HG02610 (cell line): Measurements from ENCODE around the gene PLA2G2F.

Experiments used
- ATAC-seq: cut with Tn5 transposase; IDR thresholded peaks from one replicate; pipeline ENCODE4 v1.9.1; 2021; ENCODE audit warnings: mild to moderate bottlenecking, moderate library complexity; ENCODE audit not compliant: unreplicated experiment

Gene PLA2G2F

GRCh38 chr1:20188455-20188817 lies 49.3 kb downstream of the PLA2G2F start:
- no peak for ATAC-seq

GRCh38 chr1:20189664-20190063 lies 50.5 kb downstream of the PLA2G2F start:
- no peak for ATAC-seq

DNA sequence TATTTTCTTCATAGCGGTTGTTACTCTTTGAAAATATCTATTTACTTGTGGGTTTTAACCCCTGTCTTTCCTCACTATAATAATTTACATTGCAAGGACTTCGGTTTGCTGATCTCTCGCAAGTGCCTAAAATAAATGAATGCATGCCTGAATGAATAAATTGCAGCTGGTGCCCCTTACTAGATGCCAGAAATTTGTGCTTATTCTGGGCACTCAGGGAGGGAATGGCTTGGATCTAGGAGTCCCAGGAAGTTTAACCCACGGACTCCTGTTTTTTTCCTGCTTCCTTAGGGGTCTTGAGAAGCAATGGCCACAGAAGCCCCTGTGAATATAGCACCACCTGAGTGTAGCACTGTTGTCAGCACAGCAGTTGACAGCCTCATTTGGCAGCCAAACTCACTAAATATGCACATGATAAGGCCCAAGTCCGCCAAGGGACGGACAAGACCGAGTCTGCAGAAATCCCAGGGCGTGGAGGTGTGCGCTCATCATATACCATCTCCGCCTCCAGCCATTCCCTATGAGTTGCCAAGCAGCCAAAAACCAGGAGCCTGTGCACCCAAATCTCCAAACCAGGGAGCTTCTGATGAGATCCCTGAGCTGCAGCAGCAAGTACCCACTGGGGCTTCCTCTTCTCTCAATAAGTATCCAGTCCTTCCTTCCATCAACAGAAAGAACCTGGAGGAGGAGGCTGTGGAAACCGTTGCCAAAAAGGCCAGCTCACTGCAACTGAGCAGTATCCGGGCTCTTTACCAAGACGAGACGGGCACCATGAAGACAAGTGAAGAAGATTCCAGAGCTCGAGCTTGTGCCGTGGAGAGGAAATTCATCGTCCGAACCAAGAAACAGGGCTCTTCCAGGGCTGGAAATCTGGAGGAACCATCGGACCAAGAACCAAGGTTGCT lies 51.4 kb downstream of the PLA2G2F start:
- ATAC-seq = no peak

GRCh38 chr1:20191266-20191825 lies 52.2 kb downstream of the PLA2G2F start:
- ATAC-seq = no peak

GRCh38 chr1:20192364-20192763 lies 53.2 kb downstream of the PLA2G2F start:
- ATAC-seq = no peak

- ATAC-seq = no peak
Measured at GRCh38 chr1:20192871-20193411, 53.8 kb downstream of the PLA2G2F start.

- no peak for ATAC-seq
Measured at GRCh38 chr1:20194224-20194623, 55.1 kb downstream of the PLA2G2F start.

- ATAC-seq = no peak
Measured at GRCh38 chr1:20194757-20195461, 55.8 kb downstream of the PLA2G2F start.

- no peak for ATAC-seq
Measured at GRCh38 chr1:20195462-20195780, 56.3 kb downstream of the PLA2G2F start.

DNA sequence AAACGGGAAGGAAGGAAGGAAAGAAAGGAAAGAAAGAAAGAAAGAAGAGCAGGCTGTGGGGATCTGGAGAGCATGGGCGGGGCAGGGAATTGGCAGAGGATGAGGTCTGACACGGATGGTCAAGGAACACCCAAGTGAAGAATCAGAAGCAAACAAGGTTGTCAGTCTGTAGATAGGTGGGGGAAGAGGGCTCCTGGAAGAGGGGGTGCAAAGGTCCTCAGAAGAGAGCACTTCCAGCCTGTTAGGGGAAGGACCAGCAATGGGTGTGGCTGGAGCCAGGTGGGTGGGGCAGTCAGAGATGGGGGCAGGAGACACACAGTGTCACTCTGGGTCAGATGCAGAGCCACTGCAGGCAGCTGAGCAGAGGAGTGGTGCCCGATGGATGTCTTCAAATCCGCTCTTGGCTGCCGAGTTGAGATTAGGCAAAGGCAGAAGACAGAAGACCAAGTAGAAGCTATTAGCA lies 58.2 kb downstream of the PLA2G2F start:
- ATAC-seq = no peak

GRCh38 chr1:20198296-20198695 lies 59.2 kb downstream of the PLA2G2F start:
- no peak for ATAC-seq

DNA sequence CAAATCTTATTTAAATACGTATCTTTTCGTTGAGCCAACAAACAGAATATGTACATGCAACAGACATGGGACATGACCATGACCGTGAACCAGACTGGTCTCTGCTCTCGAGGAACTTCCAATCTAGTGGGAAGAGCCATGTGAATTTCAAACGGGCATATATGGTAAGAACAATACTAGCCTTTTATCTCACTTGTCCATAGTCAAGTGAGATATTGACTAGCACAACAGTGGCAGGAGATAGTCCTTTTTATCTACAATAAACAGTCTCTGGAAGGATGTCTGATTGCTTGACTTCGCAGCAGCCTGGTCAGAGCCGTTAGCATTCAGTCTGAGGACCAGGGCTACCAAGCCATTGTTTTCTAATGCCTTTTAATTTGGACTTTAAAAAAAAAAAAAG lies 59.8 kb downstream of the PLA2G2F start:
- ATAC-seq = no peak

DNA sequence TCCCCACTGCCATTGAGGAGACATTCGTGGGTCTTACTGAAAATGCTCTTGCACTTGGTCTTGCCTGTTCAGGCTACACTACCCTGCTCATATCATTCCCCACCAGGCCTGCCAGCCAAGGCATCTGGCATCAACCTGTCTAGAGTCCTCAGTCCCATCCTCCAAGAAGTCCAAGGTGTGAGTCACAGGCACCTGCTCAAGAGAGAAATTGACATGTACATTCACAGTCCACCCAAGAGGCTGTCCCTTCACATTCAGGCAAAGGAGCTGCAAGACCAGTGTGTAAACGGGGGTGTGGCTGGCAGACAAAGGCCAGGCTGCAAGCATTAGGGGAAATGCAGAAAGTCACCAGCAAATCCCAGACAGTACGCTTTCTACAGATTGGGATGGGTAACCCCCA lies 60.3 kb downstream of the PLA2G2F start:
- no peak for ATAC-seq

DNA sequence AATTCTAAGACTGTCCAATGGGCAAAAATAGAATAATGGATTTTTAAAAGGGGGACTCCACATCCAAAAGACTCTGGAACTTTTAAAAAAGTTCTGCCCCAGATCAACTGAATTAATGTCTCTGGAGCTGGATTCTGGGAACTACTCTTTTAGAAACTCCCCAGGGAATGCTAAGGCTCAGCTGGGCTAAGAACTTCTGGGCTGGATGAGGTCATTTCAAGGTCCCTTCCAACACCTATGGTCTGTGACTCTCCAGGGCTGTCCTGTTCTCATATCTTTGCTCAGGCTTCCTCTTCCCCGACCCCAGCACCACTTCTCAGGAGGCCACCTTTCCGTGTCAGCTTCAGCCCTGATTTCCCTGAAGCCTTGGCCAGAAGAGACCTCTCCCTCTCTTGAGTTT lies 60.7 kb downstream of the PLA2G2F start:
- ATAC-seq = no peak
